WTC11 (cell line): ENCODE measurements around the gene SLC26A8. TPM values are rescaled to one million over a fixed set of nuclear protein-coding genes. Genes with fewer than 3 reads are reported as not detected.
A peak's percentile ranks its signal among the peaks of the same experiment; 100 is the strongest.
"Not testable (repeated sequence)": the region's sequence is repeated elsewhere in the genome, so short reads cannot be mapped to it uniquely, and the experiment has no call there.

Experiments
- ATAC-seq: fragments of 200-7000 bp; cut with Tn5 transposase; 2 replicates; pipeline ENCODE4 v1.10.0; 2021; ENCODE audit warnings: mild to moderate bottlenecking, moderate library complexity
- CTCF ChIA-PET: fragments of 300-600 bp; sonication (Branson Sonifier 250); formaldehyde crosslinking; loops from one replicate; lab custom pipeline; 2021; ENCODE audit warnings: antibody characterized with exemption; lab: Charles Lee
- POLR2A ChIA-PET: fragments of 350-600 bp; sonication (Branson Sonifier 250); formaldehyde crosslinking; loops from one replicate; lab custom pipeline; 2021; ENCODE audit warnings: antibody characterized with exemption; lab: Charles Lee
- DNase-seq: peaks from one replicate; pipeline ENCODE4 v3.0.0; 2021; ENCODE audit warnings: low spot score
- H3K27ac Mint-ChIP-seq: 2 replicates; pipeline ENCODE4 v1.8.0; 2021; ENCODE audit warnings: mixed read lengths
- H3K27me3 Mint-ChIP-seq: 2 replicates; pipeline ENCODE4 v1.8.0; 2021; ENCODE audit warnings: low read depth, mild to moderate bottlenecking, moderate library complexity, mixed read lengths
- H3K36me3 Mint-ChIP-seq: 2 replicates; pipeline ENCODE4 v1.8.0; 2021; ENCODE audit warnings: mixed read lengths
- H3K4me1 Mint-ChIP-seq: 2 replicates; pipeline ENCODE4 v1.8.0; 2022; ENCODE audit warnings: mixed read lengths
- H3K4me3 Mint-ChIP-seq: 2 replicates; pipeline ENCODE4 v1.8.0; 2021; ENCODE audit warnings: mild to moderate bottlenecking, moderate library complexity, mixed read lengths
- H3K9me3 Mint-ChIP-seq: 2 replicates; pipeline ENCODE4 v1.8.0; 2021; ENCODE audit warnings: mixed read lengths
- FOXJ3 ChIP-seq: sonication (generic); formaldehyde crosslinking; IDR thresholded peaks from 2 replicates; pipeline ENCODE4 v1.9.0; 2021; ENCODE audit warnings: missing genetic modification reagents, mild to moderate bottlenecking, borderline replicate concordance
- GTF2I ChIP-seq: fragments of 250-450 bp; sonication (Bioruptor Pico); conservative IDR thresholded peaks from 2 replicates; pipeline ENCODE4 v1.4.0; 2021; ENCODE audit warnings: mild to moderate bottlenecking
- KAT7 ChIP-seq: sonication (generic); formaldehyde crosslinking; IDR thresholded peaks from 2 replicates; pipeline ENCODE4 v1.8.1; 2023; ENCODE audit warnings: missing genetic modification reagents, mild to moderate bottlenecking, borderline replicate concordance
- OVOL2 ChIP-seq: fragments of 250-450 bp; sonication (Bioruptor Pico); IDR thresholded peaks from 2 replicates; pipeline ENCODE4 v1.9.0; 2021; ENCODE audit warnings: mild to moderate bottlenecking, borderline replicate concordance
- PRRX2 ChIP-seq: fragments of 250-450 bp; sonication (Bioruptor Pico); IDR thresholded peaks from 2 replicates; pipeline ENCODE4 v1.8.0; 2021; ENCODE audit warnings: mild to moderate bottlenecking
- SOX15 ChIP-seq: fragments of 250-450 bp; sonication (Bioruptor Pico); IDR thresholded peaks from 2 replicates; pipeline ENCODE4 v1.9.0; 2021; ENCODE audit warnings: mild to moderate bottlenecking
- TEAD1 ChIP-seq: sonication (generic); formaldehyde crosslinking; IDR thresholded peaks from 2 replicates; pipeline ENCODE4 v1.8.0; 2022; ENCODE audit warnings: mild to moderate bottlenecking, missing genetic modification reagents
- ZNF121 ChIP-seq: sonication (generic); formaldehyde crosslinking; IDR thresholded peaks from 2 replicates; pipeline ENCODE4 v1.8.0; 2023; ENCODE audit warnings: missing genetic modification reagents
- total RNA-seq: library from RNA; stranded (reverse); gene quantifications from 3 replicates; pipeline ENCODE4 v1.2.3, GENCODE V29; 2021
- TF ChIP-seq, protein P1 (sequence below): sonication (generic); formaldehyde crosslinking; IDR thresholded peaks from 2 replicates; pipeline ENCODE4 v1.8.1; 2022; ENCODE audit warnings: low read depth, missing genetic modification reagents, borderline replicate concordance
- TF ChIP-seq, protein P2 (sequence below): sonication (generic); formaldehyde crosslinking; IDR thresholded peaks from 2 replicates; pipeline ENCODE4 v1.8.1; 2022; ENCODE audit warnings: mild to moderate bottlenecking, moderate library complexity, missing genetic modification reagents
- TF ChIP-seq, protein P3 (sequence below): fragments of 200-600 bp; IDR thresholded peaks from 2 replicates; pipeline ENCODE4 v1.8.0; 2022; ENCODE audit warnings: antibody characterized with exemption
- TF ChIP-seq, protein P4 (sequence below): fragments of 250-450 bp; sonication (Bioruptor Pico); IDR thresholded peaks from 2 replicates; pipeline ENCODE4 v1.8.0; 2021; ENCODE audit warnings: mild to moderate bottlenecking
- TF ChIP-seq, protein P5 (sequence below): sonication (generic); formaldehyde crosslinking; IDR thresholded peaks from 2 replicates; pipeline ENCODE4 v1.8.1; 2023; ENCODE audit warnings: mild to moderate bottlenecking, missing genetic modification reagents, moderate library complexity
- TF ChIP-seq, protein P6 (sequence below): fragments of 250-450 bp; sonication (Bioruptor Pico); IDR thresholded peaks from 2 replicates; pipeline ENCODE4 v1.9.0; 2021; ENCODE audit warnings: moderate library complexity, mild to moderate bottlenecking, inconsistent platforms, borderline replicate concordance

The SLC26A8 gene
- total RNA-seq, 1 experiment from 2014 or later = 0.50 TPM

DNA sequence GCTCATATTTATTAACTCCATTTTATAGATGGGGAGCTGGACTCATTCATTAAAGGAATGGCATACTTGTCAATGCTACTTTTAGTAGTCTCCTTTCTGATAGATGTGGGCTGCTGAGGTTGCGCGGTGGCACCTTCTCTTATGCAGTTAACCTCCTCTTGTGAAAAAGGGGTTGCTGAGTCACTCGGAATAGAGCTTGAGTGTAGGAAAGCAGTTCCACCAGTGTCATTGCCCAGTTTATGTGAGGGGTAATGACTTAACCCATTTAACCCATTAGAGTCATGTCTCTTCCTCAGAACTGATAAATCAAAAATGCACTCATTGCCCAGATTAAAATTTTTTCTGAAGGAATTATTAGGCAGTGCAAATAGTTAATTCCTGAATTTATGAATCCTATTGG lies 9.5 kb upstream of the SLC26A8 start:
- no peak for ATAC-seq
- Mint-ChIP-seq H3K27me3 (no peaks in the 10 kb centered on the region), H3K27ac (no peak overlapping the region), H3K36me3 (no peaks in the 10 kb centered on the region)
- POLR2A ChIA-PET = no interaction called here
- TF ChIP-seq, protein P1, sequence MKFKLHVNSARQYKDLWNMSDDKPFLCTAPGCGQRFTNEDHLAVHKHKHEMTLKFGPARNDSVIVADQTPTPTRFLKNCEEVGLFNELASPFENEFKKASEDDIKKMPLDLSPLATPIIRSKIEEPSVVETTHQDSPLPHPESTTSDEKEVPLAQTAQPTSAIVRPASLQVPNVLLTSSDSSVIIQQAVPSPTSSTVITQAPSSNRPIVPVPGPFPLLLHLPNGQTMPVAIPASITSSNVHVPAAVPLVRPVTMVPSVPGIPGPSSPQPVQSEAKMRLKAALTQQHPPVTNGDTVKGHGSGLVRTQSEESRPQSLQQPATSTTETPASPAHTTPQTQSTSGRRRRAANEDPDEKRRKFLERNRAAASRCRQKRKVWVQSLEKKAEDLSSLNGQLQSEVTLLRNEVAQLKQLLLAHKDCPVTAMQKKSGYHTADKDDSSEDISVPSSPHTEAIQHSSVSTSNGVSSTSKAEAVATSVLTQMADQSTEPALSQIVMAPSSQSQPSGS (CRISPR knock-in tag) = no peak
- TF ChIP-seq, protein P2, sequence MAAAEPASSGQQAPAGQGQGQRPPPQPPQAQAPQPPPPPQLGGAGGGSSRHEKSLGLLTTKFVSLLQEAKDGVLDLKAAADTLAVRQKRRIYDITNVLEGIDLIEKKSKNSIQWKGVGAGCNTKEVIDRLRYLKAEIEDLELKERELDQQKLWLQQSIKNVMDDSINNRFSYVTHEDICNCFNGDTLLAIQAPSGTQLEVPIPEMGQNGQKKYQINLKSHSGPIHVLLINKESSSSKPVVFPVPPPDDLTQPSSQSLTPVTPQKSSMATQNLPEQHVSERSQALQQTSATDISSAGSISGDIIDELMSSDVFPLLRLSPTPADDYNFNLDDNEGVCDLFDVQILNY (CRISPR knock-in tag) = no peak
- TF ChIP-seq, all 79 proteins: peak for 0
- Mint-ChIP-seq H3K9me3 (no peaks in the 10 kb centered on the region), H3K4me1 (peaks cover 35% of the 10 kb centered on the region), H3K4me3 (no peak overlapping the region)
- CTCF ChIA-PET = interaction anchor here (0.6 kb wide), 1 partner anchor 77 kb away, joined by 3 read pairs; no protein-coding TSS in a partner anchor
- no peak for DNase-seq

DNA sequence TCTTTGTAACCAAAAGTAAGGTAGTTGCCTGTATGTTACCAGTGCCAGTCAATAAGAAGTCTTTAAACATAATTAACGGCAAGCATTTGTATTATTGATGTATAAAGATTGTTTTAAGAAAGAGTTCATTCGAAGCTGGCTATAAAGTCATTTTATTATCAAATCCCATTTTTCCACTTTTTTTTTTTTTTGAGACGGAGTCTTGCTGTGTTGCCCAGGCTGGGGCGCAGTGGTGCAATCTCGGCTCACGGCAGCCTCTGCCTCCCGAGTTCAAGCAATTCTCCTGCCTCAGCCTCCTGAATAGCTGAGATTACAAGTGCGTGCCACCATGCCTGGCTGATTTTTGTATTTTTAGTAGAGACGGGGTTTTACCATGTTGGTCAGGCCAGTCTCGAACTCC lies 8.7 kb upstream of the SLC26A8 start:
- peaks cover 32% of the 10 kb centered on the region for H3K4me1 Mint-ChIP-seq
- POLR2A ChIA-PET, H3K36me3 Mint-ChIP-seq, H3K27me3 Mint-ChIP-seq, DNase-seq, H3K27ac Mint-ChIP-seq, ATAC-seq, CTCF ChIA-PET, H3K9me3 Mint-ChIP-seq, H3K4me3 Mint-ChIP-seq: not testable (repeated sequence)
- TF ChIP-seq ZNF121 (peak; percentile 76), GTF2I (0 out of 2 replicates have a peak, but pooled peaks have one; percentile 24)

DNA sequence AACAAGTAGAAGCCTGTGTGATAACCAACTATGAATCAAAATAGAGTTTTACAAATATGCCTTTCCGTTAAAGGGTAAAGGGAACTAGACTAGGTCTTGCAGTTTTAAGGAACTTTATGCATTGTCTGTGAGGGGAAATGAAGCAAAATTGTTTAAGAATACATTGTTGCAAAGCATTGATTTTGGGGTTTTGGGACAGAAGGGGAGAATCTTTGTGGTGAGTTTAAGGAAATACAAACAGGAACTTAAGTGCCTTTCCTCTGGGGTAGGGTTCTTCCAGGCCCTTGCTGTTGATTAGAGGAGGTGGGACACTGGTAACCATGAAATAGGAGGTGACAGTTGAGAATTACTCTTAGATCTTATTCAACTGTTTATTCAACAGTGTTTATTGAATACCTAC lies 7.8 kb upstream of the SLC26A8 start:
- ChIA-PET CTCF (no interaction called here), POLR2A (no interaction called here)
- DNase-seq (no peak), ATAC-seq (no peak)
- Mint-ChIP-seq H3K9me3 (no peaks in the 10 kb centered on the region), H3K4me1 (peaks cover 30% of the 10 kb centered on the region), H3K4me3 (no peak overlapping the region), H3K36me3 (no peaks in the 10 kb centered on the region), H3K27me3 (no peaks in the 10 kb centered on the region), H3K27ac (peak overlapping the region; percentile 15)
- TF ChIP-seq, protein P3, sequence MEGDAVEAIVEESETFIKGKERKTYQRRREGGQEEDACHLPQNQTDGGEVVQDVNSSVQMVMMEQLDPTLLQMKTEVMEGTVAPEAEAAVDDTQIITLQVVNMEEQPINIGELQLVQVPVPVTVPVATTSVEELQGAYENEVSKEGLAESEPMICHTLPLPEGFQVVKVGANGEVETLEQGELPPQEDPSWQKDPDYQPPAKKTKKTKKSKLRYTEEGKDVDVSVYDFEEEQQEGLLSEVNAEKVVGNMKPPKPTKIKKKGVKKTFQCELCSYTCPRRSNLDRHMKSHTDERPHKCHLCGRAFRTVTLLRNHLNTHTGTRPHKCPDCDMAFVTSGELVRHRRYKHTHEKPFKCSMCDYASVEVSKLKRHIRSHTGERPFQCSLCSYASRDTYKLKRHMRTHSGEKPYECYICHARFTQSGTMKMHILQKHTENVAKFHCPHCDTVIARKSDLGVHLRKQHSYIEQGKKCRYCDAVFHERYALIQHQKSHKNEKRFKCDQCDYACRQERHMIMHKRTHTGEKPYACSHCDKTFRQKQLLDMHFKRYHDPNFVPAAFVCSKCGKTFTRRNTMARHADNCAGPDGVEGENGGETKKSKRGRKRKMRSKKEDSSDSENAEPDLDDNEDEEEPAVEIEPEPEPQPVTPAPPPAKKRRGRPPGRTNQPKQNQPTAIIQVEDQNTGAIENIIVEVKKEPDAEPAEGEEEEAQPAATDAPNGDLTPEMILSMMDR = no peak
- no peak for TF ChIP-seq OVOL2 (CRISPR knock-in tag)
- TF ChIP-seq, protein P4, sequence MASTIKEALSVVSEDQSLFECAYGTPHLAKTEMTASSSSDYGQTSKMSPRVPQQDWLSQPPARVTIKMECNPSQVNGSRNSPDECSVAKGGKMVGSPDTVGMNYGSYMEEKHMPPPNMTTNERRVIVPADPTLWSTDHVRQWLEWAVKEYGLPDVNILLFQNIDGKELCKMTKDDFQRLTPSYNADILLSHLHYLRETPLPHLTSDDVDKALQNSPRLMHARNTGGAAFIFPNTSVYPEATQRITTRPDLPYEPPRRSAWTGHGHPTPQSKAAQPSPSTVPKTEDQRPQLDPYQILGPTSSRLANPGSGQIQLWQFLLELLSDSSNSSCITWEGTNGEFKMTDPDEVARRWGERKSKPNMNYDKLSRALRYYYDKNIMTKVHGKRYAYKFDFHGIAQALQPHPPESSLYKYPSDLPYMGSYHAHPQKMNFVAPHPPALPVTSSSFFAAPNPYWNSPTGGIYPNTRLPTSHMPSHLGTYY (CRISPR knock-in tag) = no peak
- TF ChIP-seq, protein P5, sequence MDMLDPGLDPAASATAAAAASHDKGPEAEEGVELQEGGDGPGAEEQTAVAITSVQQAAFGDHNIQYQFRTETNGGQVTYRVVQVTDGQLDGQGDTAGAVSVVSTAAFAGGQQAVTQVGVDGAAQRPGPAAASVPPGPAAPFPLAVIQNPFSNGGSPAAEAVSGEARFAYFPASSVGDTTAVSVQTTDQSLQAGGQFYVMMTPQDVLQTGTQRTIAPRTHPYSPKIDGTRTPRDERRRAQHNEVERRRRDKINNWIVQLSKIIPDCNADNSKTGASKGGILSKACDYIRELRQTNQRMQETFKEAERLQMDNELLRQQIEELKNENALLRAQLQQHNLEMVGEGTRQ = no peak
- TF ChIP-seq, protein P6, sequence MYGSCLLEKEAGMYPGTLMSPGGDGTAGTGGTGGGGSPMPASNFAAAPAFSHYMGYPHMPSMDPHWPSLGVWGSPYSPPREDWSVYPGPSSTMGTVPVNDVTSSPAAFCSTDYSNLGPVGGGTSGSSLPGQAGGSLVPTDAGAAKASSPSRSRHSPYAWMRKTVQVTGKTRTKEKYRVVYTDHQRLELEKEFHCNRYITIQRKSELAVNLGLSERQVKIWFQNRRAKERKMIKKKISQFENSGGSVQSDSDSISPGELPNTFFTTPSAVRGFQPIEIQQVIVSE (CRISPR knock-in tag) = no peak
- TF ChIP-seq SOX15 (CRISPR knock-in tag) = no peak
- no peak for TF ChIP-seq FOXJ3 (CRISPR knock-in tag)
- no peak for TF ChIP-seq KAT7 (CRISPR knock-in tag)
- no peak for TF ChIP-seq PRRX2 (CRISPR knock-in tag)
- no peak for TF ChIP-seq TEAD1 (CRISPR knock-in tag)
